Memory B cell (primary cell): ENCODE measurements around the gene SH3RF1.
"Not testable (repeated sequence)": the region's sequence is repeated elsewhere in the genome, so short reads cannot be mapped to it uniquely, and the experiment has no call there.

Experiments
- ATAC-seq: fragments of 150-1000 bp; cut with Tn5 transposase; 2 replicates; pipeline ENCODE4 v1.10.0; 2021; ENCODE audit warnings: low read depth, mild to moderate bottlenecking, moderate library complexity
- DNase-seq, 2 donors: peaks; one replicate each; pipeline ENCODE4 v3.0.0; 2022; ENCODE audit warnings: low spot score in 2 of 2
- H3K27ac Mint-ChIP-seq: one replicate; pipeline ENCODE4 v1.8.0; 2022; ENCODE audit warnings: mild to moderate bottlenecking, moderate library complexity, mixed read lengths
- H3K27me3 Mint-ChIP-seq: one replicate; pipeline ENCODE4 v1.8.0; 2022; ENCODE audit warnings: mixed read lengths
- H3K36me3 Mint-ChIP-seq: one replicate; pipeline ENCODE4 v1.8.0; 2022; ENCODE audit warnings: mild to moderate bottlenecking, mixed read lengths
- H3K4me1 Mint-ChIP-seq: one replicate; pipeline ENCODE4 v1.8.0; 2022; ENCODE audit warnings: mixed read lengths
- H3K4me3 Mint-ChIP-seq: one replicate; pipeline ENCODE4 v1.8.0; 2022; ENCODE audit warnings: mild to moderate bottlenecking, moderate library complexity, mixed read lengths
- H3K9me3 Mint-ChIP-seq: one replicate; pipeline ENCODE4 v1.8.0; 2022; ENCODE audit warnings: mixed read lengths

The SH3RF1 gene

DNA sequence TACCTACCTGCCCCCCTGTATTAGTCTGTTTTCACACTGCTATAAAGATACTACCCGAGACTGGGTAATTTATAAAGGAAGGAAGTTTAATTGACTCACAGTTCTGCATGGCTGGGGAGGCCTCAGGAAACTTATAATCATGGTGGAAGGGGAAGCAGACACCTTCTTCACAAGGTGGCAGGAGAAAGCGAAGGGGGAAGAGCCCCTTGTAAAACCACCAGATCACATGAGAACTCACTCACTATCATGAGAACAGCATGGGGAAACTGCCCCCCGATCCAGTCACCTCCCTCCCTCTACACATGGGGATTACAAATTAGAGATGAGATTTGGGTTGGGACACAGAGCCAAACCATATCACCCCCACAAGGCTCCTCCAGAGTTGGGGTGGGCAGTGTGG is 17.2 kb upstream of the SH3RF1 start:
- not testable (repeated sequence) for H3K4me3 Mint-ChIP-seq, H3K27ac Mint-ChIP-seq, H3K27me3 Mint-ChIP-seq, H3K9me3 Mint-ChIP-seq, H3K36me3 Mint-ChIP-seq, DNase-seq
- peaks cover 11% of the 10 kb centered on the region for H3K4me1 Mint-ChIP-seq
- ATAC-seq, result peak; percentile 38

DNA sequence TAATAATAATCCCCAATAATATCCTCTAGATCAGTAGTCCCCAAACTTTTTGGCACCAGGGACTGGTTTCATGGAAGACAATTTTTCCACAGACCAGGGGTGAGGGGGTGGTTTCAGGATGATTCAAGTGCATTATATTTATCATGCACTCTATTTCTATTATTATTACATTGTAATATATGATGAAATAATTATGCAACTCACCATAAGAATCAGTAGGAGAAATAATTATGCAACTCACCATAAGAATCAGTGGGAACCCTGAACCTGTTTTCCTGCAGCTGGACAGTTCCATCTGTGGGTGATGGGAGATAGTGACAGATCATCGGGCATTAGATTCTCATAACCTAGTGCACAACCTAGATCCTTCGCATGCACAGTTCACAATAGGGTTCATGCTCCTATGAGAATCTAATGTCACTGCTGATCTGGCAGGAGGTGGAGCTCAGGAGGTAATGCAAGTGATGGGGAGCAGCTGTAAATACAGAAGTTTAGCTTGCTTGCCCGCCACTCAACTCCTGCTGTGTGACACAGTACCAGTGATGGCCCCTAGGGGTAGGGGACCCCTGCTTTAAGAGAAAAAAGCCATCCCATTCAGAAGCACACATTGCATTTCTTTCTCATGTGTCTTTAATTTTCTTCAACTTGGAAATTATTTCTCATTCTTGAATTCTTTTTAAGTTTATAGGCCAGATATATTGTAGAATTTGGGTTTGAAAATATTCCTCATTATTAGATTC is 16.0 kb upstream of the SH3RF1 start:
- H3K9me3 Mint-ChIP-seq, result peaks cover 5% of the 10 kb centered on the region

DNA sequence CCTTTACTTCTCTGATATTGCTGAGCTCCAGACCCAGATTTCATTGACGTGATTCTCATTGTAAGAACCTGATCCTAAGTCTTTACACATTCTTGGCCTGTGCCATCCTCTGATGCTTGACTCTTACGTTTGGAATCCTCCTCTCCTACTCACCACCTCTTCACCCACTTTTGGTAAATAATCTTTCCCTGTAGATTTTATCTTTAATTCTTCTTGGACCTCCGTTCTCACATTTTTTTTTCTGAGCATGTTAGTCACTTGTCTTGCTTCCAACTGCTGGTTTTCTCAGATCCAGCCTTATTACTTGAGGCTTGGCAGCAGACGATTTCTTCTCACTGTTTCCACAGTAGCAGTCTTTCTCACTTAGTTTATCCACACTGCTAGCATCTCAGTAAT is 12.4 kb upstream of the SH3RF1 start:
- Mint-ChIP-seq H3K4me3 (no peak overlapping the region), H3K4me1 (peaks cover 5% of the 10 kb centered on the region), H3K27ac (no peak overlapping the region), H3K9me3 (peaks cover 5% of the 10 kb centered on the region), H3K36me3 (no peaks in the 10 kb centered on the region), H3K27me3 (no peaks in the 10 kb centered on the region)
- DNase-seq (no peak), ATAC-seq (no peak)

More for the DNA sequence above, 16.0 kb upstream of the SH3RF1 start:
- no peak for ATAC-seq
- H3K27ac Mint-ChIP-seq, result no peak overlapping the region
- DNase-seq, result no peak
- H3K4me3 Mint-ChIP-seq, result no peak overlapping the region
- H3K27me3 Mint-ChIP-seq, result no peaks in the 10 kb centered on the region
- no peaks in the 10 kb centered on the region for H3K36me3 Mint-ChIP-seq
- H3K4me1 Mint-ChIP-seq, result peaks cover 5% of the 10 kb centered on the region

GRCh38 chr4:169282429-169283113 is 11.8 kb upstream of the SH3RF1 start:
- Mint-ChIP-seq H3K27me3 (no peaks in the 10 kb centered on the region), H3K4me1 (peaks cover under 1% of the 10 kb centered on the region), H3K4me3 (no peak overlapping the region), H3K27ac (no peak overlapping the region), H3K9me3 (peaks cover under 1% of the 10 kb centered on the region), H3K36me3 (no peaks in the 10 kb centered on the region)
- ATAC-seq (no peak), DNase-seq (no peak)

DNA sequence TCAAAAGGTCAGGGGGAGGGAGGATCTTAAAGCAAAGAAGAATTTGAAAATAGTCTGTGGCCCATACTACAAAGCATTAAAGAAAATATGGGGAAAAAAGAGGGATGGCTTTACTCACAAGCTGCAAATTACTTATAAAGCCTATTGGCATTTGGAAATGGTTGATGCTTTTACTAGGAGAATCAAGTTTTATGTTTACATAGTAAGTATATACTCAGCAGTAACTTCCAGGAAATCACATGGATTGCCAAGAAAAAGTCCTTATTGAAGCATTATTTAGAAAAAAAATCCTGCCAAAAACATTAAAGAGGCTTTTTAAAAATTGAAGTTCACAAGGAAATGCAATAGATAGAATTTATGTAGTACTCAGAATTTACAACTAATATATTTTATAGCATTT is 8.4 kb upstream of the SH3RF1 start:
- Mint-ChIP-seq H3K4me1 (peaks cover 4% of the 10 kb centered on the region), H3K27me3 (no peaks in the 10 kb centered on the region), H3K9me3 (no peaks in the 10 kb centered on the region), H3K4me3 (no peak overlapping the region), H3K27ac (no peak overlapping the region), H3K36me3 (no peaks in the 10 kb centered on the region)
- DNase-seq, result no peak
- ATAC-seq, result no peak

GRCh38 chr4:169278624-169279023 is 7.9 kb upstream of the SH3RF1 start:
- no peak overlapping the region for H3K27ac Mint-ChIP-seq
- H3K36me3 Mint-ChIP-seq, result no peaks in the 10 kb centered on the region
- no peaks in the 10 kb centered on the region for H3K27me3 Mint-ChIP-seq
- DNase-seq, result no peak
- H3K4me1 Mint-ChIP-seq, result peaks cover 4% of the 10 kb centered on the region
- no peak for ATAC-seq
- no peaks in the 10 kb centered on the region for H3K9me3 Mint-ChIP-seq
- no peak overlapping the region for H3K4me3 Mint-ChIP-seq

GRCh38 chr4:169277838-169278237 is 7.1 kb upstream of the SH3RF1 start:
- not testable (repeated sequence) for H3K4me3 Mint-ChIP-seq, H3K27ac Mint-ChIP-seq, H3K4me1 Mint-ChIP-seq, H3K36me3 Mint-ChIP-seq, ATAC-seq, H3K9me3 Mint-ChIP-seq, H3K27me3 Mint-ChIP-seq, DNase-seq

GRCh38 chr4:169275180-169275579 is 4.4 kb upstream of the SH3RF1 start:
- no peak overlapping the region for H3K27ac Mint-ChIP-seq
- H3K4me3 Mint-ChIP-seq, result no peak overlapping the region
- peaks cover 13% of the 10 kb centered on the region for H3K4me1 Mint-ChIP-seq
- H3K36me3 Mint-ChIP-seq, result no peaks in the 10 kb centered on the region
- no peak for ATAC-seq
- no peak for DNase-seq
- H3K9me3 Mint-ChIP-seq, result no peaks in the 10 kb centered on the region
- no peaks in the 10 kb centered on the region for H3K27me3 Mint-ChIP-seq

DNA sequence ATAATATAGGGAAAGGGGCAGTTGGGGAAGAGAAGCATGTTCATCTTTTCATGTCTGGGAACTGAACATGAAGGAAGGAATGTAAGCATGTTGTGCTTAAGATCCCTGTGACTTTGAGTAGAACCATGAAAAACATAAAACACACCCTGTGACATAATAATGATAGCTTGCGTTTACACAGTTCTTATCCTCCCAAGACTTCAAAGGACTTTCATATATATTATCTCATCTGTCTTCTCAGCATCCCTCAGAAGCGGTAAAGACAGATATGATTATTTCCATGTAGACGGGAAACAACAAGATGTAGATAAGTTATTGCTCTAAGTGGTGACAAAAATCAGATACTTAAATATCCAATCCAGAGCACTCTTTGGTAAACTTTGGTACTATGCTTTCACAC is 3.3 kb upstream of the SH3RF1 start:
- DNase-seq (no peak), ATAC-seq (no peak)
- no peak overlapping the region for H3K27ac Mint-ChIP-seq
- peaks cover 18% of the 10 kb centered on the region for H3K4me1 Mint-ChIP-seq
- H3K4me3 Mint-ChIP-seq, result no peak overlapping the region
- H3K36me3 Mint-ChIP-seq, result no peaks in the 10 kb centered on the region
- no peaks in the 10 kb centered on the region for H3K27me3 Mint-ChIP-seq
- no peaks in the 10 kb centered on the region for H3K9me3 Mint-ChIP-seq

DNA sequence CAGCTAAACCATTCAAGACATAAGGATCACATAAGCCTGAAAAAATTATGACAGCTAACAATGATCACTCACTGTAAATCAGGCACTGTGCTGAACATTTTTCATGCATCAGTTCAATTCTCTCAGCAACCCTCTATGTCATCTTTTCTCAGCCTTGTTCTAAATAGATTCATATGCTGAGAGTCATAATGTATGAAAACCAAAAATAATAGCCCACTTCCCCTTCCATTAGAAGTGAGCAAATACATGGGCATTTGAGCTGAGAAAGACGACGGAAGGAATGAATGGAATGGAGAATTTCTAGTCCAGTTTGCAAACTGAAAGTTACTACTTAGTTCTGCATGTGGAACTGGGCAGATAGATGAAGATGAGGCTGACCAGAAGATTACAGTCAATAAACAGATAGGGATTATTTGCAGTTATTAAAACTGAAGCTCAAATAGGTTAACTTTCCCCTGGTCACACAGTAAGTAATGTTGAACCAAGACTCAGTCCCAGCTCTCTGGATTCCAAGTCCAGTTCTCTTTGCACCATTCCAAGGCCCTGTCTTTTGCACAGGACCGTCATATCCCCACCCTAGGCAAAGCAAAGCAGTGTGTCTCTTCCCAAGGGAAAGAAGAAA is 1.6 kb upstream of the SH3RF1 start:
- Mint-ChIP-seq H3K27me3 (no peaks in the 10 kb centered on the region), H3K36me3 (no peaks in the 10 kb centered on the region)

DNA sequence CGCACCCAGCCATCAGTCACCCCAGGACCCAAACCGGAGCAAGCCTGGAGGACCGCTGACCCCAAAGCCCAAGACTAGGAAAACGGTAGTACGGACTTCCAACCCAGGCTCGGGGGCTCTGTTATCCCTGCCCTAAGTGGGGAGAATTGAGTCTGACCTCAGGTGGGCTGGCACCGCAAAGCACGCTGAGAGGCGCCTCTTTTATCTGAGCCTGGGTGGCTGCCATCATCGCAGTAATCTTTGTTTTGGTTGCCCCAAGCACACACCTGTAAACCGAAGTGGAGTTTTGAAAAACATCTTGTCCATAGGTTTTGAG is 894 bp upstream of the SH3RF1 start:
- Mint-ChIP-seq H3K9me3 (no peaks in the 10 kb centered on the region), H3K27me3 (no peaks in the 10 kb centered on the region), H3K4me1 (peaks cover 18% of the 10 kb centered on the region), H3K27ac (no peak overlapping the region), H3K36me3 (no peaks in the 10 kb centered on the region), H3K4me3 (peak overlapping the region; percentile 87)
- DNase-seq (peak in 1 of 2 donors; percentile 23), ATAC-seq (no peak)

More for the DNA sequence above, 1.6 kb upstream of the SH3RF1 start:
- Mint-ChIP-seq H3K4me1 (peaks cover 18% of the 10 kb centered on the region), H3K4me3 (peak overlapping the region; percentile 87), H3K9me3 (no peaks in the 10 kb centered on the region), H3K27ac (no peak overlapping the region)
- DNase-seq (no peak), ATAC-seq (peak; percentile 37)

GRCh38 chr4:169269916-169270809 is 593 bp downstream of the SH3RF1 start:
- DNase-seq (peak; percentile 32 to 43), ATAC-seq (peak; percentile 59)
- Mint-ChIP-seq H3K9me3 (no peaks in the 10 kb centered on the region), H3K27me3 (no peaks in the 10 kb centered on the region), H3K36me3 (peaks cover 3% of the 10 kb centered on the region), H3K4me1 (peaks cover 18% of the 10 kb centered on the region), H3K27ac (peak overlapping the region; percentile 31), H3K4me3 (peak overlapping the region; percentile 87)

DNA sequence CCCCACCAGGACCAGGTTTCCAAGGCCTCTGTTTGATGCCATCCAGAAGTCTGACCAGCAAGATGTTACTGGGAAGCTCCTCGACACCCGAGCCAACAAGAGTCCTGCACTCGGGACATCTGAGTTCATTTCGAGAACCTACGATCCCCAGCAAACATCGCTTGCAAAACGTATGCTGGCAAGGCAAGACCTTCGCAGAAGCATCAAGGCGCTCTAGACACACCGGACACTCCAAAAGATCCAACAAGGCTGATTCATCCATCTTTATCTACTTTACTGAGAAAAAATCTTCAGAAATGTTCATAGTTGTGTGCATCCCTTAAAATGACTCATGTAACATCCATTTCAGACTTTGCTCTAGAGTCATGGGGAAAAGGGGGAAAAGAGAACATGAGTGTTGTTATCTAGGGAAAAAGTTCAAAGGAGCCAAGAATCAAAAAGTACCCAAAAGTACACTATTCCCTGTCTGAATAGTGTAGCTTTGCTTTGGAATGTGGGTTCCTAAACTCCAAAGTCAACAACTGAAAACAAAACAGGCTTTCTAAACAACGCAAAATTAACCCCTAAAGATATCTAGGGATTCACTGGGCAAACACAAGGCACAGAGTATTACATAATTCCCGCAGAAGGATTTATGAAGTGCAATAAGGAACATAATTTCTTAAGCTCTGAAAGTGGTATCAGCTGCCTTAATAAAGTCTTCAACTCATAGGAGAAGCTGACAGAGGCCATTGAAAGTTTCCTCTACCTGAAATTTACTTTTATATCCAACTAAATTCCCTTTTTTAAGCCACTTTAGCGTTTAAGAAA is 1.6 kb downstream of the SH3RF1 start:
- ATAC-seq (no peak), DNase-seq (no peak)
- Mint-ChIP-seq H3K36me3 (peaks cover 5% of the 10 kb centered on the region), H3K4me1 (peaks cover 16% of the 10 kb centered on the region), H3K27ac (no peak overlapping the region), H3K9me3 (no peaks in the 10 kb centered on the region), H3K4me3 (peak overlapping the region; percentile 53), H3K27me3 (peaks cover 2% of the 10 kb centered on the region)
